NCI-H82 (cell line): ENCODE measurements around the gene AGER.
"Not testable (repeated sequence)": the region's sequence is repeated elsewhere in the genome, so short reads cannot be mapped to it uniquely, and the experiment has no call there.

Experiments
- DNase-seq: peaks from one replicate; lab custom pipeline; 2025; lab: John Stamatoyannopoulos, UW

AGER gene

DNA sequence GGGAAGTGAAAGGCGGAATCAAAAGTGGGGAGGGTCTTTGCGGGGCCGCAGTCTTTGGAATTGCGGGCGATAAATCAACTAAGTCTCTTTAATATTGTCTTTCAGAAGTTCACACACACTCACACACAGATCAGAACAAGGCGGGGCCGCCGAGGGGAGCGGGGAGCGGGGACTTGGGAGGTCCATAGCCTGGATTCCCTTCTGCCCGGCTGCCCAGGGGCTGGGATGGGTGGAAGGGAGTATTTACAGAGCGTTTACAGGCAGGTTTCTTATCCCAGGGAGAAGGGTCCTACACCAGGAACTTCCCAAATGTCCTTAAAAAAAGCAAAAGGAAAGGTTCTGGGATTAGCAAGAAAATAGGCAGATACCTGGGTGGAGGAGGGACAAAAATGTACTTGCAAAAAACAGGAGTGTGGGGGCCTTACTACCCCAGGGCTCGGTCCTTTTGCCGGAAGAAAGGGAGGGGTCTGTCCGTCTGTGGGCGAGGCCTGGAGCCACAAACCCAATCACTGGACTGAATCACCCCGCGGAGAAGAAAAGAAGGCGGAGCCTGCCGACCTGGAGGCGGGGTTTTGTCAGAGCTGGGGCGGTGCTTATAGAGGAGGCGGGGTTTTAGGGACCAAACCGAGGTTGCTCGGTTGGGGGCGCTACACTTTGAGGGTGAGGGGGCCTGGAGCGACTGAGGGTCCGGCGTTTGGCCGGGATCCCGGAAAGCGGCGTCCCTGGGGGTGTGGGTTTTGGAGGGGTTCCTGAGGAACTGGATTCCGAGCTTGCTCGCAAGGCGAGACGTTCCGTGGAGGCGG is 35.6 kb downstream of the AGER start:
- no peak for DNase-seq

DNA sequence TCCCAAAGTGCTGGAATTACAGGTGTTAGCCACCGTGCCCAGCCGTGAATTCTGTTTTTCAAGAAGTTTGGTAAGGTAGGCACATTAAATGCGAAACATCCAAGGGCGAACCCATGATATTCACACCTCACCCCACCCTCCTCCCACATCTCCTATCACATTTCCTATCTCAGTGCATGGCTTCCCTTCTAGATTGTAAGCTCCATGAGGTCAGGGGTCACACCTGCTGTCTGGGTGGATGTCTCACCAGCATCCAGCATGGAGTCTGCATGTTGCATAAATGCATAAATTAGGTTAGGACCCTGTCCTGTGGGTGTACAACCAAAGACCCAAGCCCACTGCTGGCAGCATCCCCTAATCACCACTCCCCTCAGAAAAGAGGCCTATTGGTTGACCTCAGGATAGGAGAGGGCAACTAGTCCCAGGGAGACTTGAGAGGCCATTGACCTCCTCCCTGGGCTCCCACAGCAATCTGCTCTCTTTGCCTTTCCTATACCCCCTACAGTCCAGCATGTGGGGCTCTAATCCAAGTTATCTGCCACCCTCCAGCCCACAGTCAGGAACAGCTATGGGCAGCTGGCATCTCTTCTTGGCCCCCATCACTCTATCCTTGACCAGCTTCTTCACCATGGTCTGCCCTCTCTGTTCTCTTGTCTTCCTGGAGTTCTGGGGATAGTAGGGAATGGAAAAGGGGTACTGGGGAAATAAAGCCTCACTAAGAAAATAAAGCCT is 36.5 kb downstream of the AGER start:
- no peak for DNase-seq

DNA sequence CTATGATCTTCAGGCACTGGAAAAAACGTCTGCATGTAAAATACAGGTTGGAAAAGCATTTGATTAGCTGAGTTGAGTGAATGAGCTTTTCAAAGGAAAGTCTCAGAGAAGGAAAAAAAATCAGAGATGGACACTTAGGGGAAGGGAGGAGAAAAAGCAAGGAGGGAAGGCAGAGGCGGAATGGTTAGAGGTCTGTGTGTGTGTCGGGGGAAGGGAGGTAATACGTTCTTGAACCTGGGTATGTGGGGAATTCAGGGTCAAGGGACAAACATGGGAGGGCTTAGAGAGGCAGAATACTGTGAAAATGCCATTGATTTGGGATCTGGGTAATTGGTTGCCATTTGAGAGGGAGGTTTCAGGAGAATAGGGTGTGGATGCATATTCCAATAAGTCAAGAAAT is 37.4 kb downstream of the AGER start:
- no peak for DNase-seq

DNA sequence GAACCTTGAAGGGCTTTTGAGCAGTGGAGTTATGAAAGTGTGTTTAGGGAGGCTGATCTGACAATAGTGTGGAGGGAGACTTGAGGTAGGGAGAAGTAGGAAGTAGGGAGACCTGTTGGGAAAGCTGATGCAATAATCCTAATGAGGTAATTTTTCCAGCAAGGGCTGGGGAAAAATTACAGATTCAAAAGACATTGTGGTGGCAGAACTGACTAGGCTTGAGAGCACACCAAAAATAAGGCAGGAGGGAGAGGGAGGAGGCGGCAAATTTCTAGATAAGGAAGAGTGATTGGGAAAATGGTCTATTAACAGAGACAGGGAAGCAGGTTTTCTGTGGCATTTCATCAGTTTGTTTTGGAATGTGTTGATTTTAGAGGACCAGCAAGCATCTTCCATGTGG is 37.8 kb downstream of the AGER start:
- DNase-seq = no peak

DNA sequence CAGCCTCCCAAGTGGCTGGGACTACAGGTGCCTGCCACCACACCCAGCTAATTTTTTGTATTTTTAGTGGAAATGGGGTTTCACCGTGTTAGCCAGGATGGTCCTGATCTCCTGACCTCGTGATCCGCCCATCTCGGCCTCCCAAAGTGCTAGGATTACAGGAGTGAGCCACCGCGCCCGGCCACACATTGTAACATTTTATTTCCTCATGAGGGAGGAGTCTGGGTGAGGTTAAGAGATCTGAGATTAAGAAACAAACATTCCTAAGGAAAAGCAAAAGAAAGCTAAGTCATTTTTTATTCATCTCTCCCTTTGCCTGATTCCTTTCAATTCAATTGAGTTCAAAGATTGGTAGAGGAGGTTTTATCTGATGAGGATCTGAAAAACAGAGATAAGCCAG is 39.8 kb downstream of the AGER start:
- not testable (repeated sequence) for DNase-seq

DNA sequence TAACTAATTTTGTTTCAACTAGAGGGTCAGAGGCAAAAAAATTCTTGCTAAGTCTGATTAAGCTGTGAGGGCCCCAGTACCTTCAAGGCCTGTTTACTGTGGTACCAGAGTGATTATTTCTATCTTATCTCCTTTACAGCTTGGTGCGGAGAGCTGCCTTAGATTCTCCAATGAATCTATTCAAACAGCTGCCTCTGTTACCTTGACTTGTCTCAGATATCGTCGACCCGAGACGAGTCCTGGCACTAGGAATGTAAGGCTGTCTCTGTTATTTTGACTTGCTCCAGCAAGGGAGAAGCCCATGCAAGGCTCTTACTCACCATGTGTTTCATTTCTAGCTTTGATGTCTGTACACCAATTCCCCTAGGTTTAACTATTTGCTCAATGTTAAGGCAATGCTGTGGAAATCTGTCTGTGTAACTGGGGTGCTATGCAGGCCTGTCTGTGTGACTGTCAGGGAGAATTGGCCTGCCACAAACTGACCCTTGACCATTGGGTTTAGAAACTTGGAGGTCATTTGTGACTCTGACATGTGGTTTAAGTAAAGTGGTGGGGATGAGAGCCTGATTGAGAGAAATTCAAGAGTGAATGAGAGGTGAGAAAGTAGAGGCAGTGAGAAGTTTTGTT is 43.5 kb downstream of the AGER start:
- DNase-seq = no peak

DNA sequence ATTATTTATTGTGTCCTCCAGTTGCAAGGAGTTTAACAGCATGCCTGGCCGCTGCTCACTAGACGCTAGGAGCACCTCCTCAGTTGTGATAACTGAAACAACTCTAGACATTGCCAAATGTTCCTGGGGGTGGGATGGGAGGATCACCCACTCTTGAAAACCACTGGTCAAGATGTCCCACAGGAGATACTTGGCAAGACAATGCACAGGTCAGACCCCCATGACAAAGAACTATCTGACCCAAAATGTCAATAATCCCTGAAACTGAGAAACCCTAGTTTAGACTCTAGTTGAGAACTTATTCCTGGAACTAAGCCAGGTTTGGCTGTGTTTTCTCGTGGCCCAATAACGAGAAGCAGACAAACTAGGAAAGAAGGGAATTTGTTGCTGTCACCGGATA is 44.5 kb downstream of the AGER start:
- no peak for DNase-seq

DNA sequence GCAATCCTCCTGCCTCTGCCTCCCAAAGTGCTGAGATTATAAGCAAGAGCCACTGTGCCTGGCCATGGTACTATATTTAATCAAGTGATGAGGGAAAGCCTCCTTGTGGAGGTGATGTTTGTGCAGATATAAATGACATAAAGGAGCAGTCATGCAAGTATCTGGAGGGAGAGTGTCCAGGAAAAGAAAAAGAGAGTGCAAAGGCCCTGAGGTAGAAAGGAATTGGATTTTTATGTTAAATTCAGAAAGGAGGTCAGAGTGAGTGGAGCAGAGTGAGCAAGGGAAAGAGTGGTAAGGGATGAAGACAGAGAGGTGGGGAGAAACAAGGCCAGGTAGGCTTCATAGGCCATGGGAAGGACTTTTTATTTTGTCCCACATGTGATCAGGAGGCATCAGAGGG is 46.6 kb downstream of the AGER start:
- no peak for DNase-seq

DNA sequence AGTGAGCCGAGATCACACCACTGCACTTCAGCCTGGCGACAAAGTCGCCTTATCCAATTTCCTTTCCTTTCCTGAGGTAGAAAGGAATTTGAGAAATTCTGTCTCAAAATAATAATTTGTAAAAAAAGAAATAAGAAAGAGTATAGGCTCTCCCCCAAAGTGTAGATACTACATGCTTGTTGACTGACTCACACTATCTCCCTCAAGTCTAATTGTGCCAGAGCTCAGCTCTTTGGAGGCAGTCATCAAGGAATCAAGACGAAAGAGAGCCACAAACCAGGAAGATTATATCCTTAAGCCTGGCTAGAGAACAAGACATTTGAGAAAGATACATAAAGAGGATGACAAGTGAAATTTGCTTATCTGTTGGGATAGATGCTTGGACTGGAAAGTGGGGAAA is 50.3 kb downstream of the AGER start:
- no peak for DNase-seq

DNA sequence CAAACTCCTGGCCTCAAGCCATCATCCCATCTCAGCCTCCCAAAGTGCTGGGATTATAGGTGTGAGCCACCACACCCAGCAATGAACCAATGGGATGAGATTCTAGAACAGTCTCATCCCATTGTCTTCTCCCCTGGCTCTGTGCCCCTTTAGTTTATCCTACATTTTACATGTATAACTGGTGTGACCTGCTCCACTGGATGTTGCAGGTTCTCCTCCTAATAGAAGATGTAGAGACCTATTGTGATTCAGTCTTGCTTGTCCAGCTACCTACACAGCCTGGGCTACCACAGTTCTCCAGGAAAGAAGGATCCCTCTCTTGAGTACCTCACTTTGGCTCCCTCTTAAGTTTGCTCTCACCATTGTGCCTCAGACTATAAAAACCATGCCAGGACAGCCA is 51.9 kb downstream of the AGER start:
- no peak for DNase-seq

DNA sequence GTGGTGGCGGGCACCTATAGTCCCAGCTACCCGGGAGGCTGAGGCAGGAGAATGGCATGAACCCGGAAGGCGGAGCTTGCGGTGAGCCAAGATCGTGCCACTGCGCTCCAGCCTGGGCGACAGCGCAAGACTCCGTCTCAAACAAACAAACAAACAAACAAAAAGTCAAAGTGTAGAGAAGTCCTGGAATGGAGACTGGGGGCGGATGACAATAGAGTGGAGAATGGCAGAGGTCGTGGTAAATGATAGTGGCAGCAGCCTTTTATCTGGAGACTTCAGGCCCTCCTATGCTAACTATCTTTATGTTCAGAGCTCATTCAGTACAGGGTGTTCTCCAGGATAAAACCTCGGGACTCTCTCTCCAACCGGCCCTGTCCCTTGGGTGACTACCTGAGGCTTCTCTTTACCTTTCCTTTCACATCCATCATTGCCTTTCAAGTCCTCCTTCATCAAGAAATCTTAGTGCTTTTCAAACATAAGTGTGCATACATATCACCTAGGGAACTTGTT is 52.6 kb downstream of the AGER start:
- no peak for DNase-seq
